GM21786 (cell line): ENCODE data around the gene MOB3A.

Source experiments
- ATAC-seq: cut with Tn5 transposase; IDR thresholded peaks from one replicate; pipeline ENCODE4 v1.9.1; 2021; ENCODE audit not compliant: unreplicated experiment

Gene MOB3A

GRCh38 chr19:2059422-2060201 is 36.5 kb downstream of the MOB3A start:
- no peak for ATAC-seq

- ATAC-seq, result no peak
These were observed 37.3 kb downstream of the MOB3A start for GRCh38 chr19:2058570-2059421.

- ATAC-seq, result no peak
These were observed 38.3 kb downstream of the MOB3A start for GRCh38 chr19:2057484-2058469.

DNA sequence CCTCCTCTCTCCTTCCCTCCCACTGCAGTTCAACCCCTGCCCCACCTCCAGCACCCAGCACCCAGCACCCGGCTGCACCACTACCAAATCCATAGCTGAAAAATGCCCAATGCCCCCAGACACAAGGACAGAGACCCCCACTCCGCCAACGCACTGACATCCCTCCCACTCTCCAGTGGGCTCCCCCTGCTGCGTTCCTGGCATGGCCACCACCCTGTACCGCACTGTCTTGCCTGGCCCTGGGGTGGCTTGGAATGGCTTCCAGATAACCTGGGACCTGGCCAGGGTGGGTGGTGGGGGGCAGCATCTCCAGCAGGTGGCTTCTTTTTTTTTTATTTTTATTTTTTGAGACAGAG is 39.3 kb downstream of the MOB3A start:
- no peak for ATAC-seq

DNA sequence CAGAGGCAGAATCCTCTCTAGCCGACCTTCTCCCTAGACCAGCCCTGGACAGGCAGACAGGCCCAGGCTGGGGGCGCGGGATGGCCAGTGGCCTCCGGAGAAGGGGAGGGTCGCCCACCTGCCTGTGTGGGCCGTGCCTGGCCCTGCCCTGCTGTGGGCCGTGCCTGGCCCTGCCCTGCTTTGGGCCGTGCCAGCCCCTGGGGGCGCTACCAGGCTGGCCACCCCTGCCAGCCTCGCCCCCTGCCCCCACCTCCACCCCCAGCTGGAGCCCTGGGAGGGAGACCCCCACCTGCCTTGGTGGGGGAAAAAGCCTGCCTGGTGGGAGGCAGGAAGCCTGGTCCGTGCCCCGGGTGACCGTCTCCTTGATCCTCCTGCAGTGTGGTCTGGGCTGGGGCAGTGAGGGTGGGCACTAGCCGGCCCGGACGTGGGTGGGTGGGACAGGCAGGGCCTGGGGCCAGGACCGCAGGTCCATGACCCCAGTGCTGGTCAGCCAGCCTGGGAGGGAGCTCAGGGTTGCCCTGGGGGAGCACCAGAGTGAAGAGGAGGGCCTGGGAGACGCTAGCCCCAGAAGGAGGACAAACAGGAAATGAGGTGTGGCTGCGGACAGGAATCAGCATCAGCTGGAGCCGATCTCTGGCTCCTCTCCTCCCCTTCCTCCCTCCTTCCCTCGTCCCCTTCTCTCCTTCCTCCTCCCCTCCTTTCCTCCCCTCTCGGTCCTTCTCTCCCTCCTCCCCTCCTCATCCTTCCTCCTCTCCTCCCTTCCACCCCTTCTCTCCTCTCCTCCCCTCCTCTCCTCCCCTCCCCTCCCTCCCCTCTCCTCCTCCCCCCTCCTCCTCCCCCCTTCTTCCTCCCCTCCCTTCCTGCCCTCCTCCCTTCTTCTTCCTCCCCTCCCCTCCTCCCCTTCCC is 39.9 kb downstream of the MOB3A start:
- no peak for ATAC-seq

DNA sequence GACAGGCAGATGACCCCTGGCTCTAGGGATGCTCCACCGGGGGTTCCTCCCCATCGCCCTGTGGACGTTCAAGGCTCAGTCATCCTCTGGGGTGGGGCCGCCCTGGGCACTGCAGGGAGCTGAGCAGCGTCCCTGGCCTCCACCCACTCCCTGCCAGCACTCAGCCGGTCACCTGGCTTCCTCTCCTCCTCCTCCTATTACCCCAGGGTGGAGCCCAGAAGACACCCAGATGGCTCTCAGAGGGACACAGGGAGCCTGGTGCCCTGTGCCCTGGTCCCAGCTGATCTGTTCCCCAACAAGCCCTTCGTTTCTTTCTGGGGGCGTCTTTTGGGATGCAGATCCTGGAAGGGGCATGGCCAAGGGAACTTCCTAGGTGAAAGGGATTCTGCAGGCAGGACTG is 41.4 kb downstream of the MOB3A start:
- ATAC-seq, result no peak

DNA sequence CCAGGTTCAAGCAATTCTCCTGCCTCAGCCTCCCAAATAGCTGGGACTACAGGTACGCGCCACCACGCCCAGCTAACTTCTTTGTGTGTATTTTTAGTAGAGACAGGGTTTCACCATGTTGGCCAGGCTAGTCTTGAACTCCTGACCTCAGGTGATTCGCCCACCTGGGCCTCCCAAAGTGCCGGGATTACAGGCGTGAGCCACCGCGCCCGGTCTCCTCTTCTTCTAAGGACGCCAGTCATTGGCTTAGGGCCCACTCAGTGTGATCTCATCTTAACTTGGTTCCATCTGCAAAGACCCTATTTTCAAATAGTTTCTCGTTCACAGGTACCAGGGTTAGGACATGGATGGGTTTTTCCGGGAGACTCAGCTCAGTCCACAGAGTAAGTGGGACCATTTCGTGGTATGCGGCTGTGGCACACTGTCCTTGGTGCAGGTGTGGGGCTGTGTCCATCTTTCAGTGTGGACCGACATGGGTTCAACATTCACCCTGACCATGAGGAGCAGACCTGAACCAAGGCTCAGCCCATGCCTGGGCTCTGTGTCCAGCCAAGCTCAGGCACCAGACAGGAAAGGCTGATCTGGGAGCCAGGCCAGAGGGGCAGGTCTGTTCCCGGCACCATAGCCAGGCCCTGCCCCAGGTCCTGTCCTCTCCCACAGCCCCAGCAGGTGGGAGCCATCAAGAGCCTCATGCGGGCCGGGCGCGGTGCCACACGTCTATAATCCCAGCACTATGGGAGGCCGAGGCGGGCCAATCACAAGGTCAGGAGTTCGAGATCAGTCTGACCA is 42.3 kb downstream of the MOB3A start:
- ATAC-seq, result no peak

DNA sequence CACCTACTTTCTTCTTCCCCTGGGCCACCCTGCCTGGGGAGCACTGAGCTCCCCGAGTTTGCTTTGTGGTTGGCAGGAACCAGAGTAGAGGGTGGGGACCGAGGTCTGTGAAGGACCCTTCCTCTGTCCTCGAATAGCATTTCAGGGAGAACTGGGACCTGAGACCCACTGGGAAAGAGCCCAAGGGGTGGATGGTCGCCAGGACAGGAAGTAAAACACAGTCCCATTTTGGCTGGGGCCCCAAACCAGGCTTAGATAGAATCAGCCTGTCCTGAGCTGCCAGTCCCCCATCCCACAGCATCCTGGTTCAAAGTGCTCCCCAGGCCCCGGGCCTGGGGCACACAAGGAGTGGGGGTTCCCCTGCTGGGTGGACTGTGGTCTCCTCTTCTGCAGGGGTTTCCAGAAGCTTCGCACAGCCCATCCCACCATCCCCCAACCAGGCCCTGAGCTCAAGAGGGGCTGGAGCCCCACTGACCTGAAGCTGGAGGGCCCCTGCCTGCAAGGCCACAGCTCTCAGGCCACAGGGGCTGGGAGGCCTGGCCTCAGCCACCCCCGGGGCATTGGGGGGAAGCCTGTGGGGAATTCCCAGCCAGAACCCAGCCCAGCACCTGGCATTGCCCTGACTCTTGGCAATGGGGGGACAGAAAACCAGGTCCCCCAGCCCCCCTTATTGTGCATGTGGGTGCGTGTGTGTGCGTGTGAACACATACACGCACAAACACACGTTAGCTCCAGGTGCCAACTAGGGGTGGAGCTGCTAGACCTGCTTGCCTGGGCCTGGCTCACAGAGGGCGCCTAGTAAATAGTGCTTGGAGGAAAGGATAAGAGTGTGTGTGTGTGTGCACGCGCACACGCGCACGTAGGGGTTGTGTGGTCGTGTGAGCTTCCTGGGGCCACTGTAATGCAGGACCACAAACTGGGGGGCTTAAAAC is 44.1 kb downstream of the MOB3A start:
- no peak for ATAC-seq

DNA sequence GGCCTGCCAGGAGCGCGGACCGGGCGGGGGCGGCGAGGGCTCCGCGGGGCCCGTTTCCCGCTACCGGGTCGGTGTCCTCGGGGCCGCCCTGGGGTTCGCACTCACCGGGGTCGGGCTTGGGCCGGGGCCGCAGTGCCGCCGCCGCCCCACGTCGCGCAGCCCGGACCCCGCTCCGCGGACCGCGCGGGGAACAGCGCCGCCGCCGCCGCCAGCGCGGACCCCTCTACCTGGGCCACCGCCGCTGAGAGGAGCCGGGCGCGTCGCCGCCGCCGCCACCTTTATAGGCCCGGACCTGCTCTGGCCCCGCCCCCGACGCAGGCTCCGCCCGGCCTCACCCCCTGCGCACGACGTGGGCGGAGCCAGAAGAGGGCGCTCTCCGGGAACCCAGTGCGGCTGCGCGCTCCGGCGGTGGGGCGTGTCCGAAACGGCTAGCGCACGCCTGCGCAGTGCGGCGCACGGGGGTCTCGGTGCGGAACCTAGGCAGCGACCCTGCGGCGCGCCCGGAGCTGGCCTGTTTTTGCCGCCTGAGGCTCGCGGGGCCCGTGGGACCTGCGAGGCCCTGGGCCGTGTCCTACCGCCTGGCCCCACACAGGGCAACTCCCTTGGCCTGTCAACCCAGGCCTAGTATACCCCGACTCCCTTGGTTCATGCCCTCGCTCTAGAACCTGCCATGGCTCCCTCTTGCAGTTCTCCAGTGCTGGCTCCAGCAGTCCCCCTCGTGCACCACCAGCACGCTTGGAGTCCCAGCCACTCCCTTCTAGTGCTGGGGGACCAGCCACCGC is 44.9 kb downstream of the MOB3A start, which contains the start of gene MKNK2:
Gene MKNK2 (minus strand): TSS at position 254 of the 782 bp plus-strand sequence. CDS start 393 bp downstream, outside the sequence.
- no peak for ATAC-seq

DNA sequence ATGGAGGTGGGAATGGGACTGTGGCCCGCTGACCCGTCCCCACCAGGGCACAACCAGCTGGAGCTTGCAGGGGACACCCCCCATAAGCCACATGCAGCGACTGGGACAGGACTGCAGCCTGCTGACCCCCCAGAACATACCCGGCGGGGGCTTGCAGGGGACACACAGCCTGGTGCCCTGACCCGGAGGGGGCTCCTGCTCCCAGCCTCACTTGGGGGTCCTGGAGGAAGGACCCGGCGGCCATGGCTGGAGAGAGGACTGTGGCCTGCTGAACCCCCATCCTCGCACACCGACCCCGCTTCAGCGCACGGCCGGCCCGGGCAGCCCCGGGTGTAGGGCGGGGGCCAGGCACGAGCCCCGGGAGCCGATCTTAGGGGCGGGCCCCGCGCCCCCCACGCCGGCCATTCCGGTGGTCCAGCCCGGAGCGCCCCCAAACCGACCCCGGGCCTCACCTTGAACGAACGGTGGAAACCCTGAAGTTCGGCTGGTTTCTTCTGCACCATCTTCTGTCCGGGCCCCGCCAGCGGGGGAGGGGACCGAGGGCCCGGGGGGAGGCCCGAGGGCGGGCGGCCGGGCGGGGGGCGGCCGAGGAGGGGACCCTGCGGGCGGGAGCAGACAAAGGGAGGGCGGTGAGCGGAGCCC is 45.7 kb downstream of the MOB3A start:
- no peak for ATAC-seq

DNA sequence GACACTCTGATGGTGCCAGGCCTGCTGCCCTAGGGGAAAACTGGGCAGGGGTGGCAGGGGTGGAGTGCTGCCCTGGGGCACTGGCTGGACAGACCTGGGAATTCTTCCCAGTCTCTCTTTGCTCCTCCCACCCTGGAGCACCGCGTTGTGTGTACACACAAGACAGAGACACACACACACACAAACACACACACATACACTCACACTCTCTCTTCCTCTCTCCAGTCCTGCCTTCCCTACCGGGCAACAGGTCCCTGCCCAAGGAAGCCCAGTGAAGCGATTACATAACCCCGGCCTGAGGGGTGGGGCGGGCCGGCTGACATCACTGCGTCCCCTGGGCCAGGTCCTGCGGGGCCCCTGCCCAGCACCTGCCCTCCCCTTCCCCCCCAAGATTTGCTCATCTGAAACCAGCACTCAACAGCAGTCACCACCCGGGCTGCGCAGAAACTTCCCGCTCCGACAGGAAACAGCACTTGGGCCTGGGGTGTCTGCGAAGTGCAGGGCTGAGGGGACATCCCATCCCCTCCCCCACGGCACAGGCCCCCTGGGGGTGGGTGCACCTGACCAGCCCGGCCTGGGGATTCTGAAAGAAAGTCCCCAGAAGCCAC is 46.3 kb downstream of the MOB3A start:
- ATAC-seq, result no peak

DNA sequence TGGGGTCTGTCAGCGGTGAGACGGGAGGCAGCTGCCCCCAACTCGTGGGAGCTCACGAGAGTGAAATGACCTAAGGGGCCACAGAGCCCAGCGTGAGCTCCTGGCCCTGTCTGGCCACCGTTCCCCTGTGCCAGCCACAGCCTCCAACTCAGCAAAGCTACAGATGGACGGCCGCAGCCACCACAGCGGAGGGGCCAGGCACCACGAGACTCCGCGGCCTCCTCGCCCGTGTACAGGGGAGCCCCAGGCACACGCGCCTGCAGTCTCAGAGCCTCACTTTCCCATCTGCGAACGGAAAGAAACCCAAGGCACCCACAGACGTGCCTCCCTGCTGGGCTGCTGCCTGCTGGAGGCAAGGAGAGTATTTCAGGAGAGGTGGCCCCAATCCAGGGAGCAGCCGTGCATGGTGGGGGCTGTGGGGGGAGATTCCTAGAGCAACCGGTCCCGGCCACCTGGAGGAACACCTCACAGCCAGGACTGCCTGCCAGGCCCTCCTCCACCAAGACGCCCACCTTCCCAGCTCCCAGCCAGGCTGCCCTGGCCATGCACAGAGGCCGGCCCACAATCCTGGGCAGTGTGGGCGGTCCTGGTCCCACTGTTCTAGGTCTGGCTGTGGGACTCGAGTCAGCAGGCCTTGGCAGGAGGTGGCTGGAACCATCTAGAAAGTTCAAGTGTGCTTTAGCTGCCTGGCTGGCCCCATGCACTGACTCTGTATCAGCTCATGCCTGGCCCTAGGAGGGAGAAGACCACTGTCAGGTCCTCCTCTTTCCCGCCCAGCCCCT is 47.0 kb downstream of the MOB3A start:
- ATAC-seq, result no peak

- ATAC-seq, result no peak
These were observed 47.8 kb downstream of the MOB3A start for GRCh38 chr19:2048104-2048958.

DNA sequence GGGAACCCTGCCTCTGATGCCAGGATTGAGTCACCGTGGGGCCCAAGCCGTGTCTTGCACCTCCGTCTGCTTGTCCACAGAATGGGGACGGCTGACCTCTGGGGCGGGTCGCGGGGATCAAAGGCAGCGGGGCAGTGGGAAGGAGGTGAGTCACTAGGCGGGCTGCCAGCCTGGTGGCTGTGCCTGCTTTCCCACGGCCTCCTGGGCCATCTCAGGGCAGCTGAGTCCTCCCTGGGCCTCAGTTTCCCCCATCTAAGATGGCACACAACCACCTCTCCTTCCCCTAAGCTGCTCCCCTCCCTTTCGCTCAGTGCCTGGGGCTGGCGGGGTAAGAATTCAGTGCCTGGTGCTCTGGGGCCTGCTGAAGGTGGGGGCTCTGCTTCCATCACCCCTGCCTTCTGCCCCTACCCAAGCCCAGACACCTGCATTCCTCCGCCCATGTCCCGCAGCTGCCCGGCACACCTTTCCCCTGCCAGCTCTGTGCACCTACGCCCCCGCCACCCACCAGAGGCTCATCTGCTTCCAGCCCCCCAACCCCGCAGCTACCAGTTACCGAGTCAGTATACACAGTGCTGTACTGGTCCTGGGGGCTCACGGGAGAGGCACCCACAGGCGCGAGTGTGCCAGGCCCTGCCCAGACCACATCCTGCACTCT is 48.5 kb downstream of the MOB3A start:
- ATAC-seq, result no peak
